ENCODE measurements around the gene VSTM1.

Gene VSTM1

DNA sequence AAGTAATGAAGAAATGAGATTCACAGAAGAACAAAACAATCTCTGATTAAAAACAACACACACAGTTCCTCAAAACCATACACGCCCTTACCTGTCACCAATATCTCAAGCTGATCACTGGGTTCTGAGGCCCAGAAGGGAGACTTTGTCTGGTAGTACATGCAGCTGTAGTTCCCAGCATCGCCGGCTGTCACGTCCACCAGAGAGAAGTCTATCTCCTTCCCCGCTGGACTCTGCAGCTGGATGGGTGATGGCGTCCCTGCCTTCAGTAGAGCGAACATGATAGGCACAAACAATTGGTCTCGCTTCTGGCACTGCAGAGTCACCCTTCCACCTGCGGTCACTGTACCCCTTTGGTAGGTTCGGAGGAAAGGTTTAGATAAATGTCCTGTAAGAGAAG lies 10.1 kb upstream of the VSTM1 start:
- TF ChIP-seq, protein P1, sequence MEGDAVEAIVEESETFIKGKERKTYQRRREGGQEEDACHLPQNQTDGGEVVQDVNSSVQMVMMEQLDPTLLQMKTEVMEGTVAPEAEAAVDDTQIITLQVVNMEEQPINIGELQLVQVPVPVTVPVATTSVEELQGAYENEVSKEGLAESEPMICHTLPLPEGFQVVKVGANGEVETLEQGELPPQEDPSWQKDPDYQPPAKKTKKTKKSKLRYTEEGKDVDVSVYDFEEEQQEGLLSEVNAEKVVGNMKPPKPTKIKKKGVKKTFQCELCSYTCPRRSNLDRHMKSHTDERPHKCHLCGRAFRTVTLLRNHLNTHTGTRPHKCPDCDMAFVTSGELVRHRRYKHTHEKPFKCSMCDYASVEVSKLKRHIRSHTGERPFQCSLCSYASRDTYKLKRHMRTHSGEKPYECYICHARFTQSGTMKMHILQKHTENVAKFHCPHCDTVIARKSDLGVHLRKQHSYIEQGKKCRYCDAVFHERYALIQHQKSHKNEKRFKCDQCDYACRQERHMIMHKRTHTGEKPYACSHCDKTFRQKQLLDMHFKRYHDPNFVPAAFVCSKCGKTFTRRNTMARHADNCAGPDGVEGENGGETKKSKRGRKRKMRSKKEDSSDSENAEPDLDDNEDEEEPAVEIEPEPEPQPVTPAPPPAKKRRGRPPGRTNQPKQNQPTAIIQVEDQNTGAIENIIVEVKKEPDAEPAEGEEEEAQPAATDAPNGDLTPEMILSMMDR (IDR thresholded peaks at IDR 0.05; ENCODE audit: low read depth, low read length) = no peak
- in situ Hi-C loops (cut with HindIII; ENCODE audit: low sequenced_read_pairs) = no loop called here
- no peak for DNase-seq (ENCODE audit: low read depth, low spot score)
- H3K4me3 ChIP-seq (ENCODE audit: low read depth, low read length) = no peak overlapping the region

DNA sequence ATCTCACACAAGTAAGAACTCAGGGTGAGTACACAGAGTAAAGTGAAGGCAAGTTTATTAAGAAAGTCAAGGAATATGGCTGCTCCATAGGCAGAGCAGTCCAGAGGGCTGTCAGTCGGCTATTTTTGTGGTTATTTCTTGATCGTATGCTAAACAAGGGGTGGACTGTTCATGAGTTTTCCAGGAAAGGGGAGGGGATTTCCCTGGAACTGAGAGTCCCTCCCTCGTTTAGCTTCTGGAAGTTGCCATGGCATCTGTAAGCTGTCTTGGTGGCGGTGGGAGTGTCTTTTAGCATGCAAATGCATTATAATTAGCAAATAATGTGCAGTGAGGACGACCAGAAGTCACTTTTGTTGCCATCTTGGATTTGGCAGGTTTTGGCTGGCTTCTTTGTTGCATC lies 5.8 kb upstream of the VSTM1 start:
- in situ Hi-C loops (cut with HindIII; ENCODE audit: low sequenced_read_pairs) = no loop called here
- no peak overlapping the region for H3K4me3 ChIP-seq (ENCODE audit: low read depth, low read length)
- TF ChIP-seq, protein P1 (IDR thresholded peaks at IDR 0.05; ENCODE audit: low read depth, low read length) = no peak
- no peak for DNase-seq (ENCODE audit: low read depth, low spot score)

DNA sequence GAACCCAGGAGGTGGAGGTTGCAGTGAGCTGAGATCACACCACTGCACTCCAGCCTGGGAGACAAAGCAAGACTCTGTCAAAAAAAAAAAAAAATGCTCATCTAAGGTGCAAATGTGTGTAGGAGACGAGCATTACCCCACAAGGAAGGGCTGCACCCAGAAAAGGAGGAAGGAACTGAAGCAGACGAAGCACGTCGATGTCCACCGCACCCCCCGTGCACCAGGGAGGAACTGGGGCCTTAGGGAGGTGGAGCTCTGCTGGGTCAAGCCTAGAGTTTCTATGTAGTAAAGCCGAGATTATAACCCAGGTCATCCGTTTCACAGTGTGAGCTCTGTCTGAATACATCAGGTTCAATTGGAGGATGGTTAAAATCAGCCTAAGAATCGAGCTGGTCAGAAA lies 1.1 kb downstream of the VSTM1 start:
- in situ Hi-C loops (cut with HindIII; ENCODE audit: low sequenced_read_pairs) = no loop called here
- TF ChIP-seq, protein P1 (IDR thresholded peaks at IDR 0.05; ENCODE audit: low read depth, low read length) = no peak
- DNase-seq (ENCODE audit: low read depth, low spot score) = no peak
- H3K4me3 ChIP-seq (ENCODE audit: low read depth, low read length) = no peak overlapping the region

DNA sequence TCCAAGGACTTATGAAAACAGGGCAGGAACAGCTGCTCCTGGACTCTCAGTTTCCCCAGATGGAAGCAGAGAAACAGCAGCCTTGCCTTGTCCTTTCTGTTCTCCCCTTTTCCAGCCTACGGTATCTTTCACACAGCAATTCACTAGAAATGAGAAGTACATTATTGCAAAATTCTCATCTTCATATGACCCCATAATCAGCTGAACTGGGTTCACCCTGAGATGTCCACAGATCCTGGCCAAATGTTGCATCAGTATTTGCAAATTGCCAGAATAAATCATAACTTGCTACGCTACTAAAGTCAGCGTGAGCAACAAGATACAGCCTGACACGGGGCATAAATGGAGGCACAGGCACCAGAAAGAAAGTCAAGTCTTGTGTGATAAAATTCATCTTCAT lies 16.1 kb downstream of the VSTM1 start:
- no peak overlapping the region for H3K4me3 ChIP-seq (ENCODE audit: low read depth, low read length)
- no peak for DNase-seq (ENCODE audit: low read depth, low spot score)
- TF ChIP-seq, protein P1 (IDR thresholded peaks at IDR 0.05; ENCODE audit: low read depth, low read length) = no peak
- in situ Hi-C loops (cut with HindIII; ENCODE audit: low sequenced_read_pairs) = no loop called here

DNA sequence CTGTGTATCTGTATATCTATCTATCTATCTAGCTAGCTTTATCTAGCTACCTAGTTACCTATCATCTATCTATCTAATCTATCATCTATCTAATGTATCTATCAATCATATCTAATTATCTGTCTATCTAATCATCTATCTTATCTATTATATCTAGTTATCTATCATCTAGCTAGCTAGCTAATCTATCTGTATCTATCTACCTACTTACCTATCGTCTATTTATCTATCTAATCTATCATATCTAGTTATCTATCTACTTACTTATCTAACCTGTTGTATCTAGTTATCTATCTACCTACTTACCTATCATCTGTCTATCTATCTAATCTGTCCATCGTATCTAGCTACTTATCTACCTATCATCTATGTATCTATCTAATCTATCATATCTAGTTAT lies 17.9 kb downstream of the VSTM1 start:
- H3K4me3 ChIP-seq (ENCODE audit: low read depth, low read length) = no peak overlapping the region
- DNase-seq (ENCODE audit: low read depth, low spot score) = no peak
- in situ Hi-C loops (cut with HindIII; ENCODE audit: low sequenced_read_pairs) = no loop called here
- TF ChIP-seq, protein P1 (IDR thresholded peaks at IDR 0.05; ENCODE audit: low read depth, low read length) = no peak

DNA sequence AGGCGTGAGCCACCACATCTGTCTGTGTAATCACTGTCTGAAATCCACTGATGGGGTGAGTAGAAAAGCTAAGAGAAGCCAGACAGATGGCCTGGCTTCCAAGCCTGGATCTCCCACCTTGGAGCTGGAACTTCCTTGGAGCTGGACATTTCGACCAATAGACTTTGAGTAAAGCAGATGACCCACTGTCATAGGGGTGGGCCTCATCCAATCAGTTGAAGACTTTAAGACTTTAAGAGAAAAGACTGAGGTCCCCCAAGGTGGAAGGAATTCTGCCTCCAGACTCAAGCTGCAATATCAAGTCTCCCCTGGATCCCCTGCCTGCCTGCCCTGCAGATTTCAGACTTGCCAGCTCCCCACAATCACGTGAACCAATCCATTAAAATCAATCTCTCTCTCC lies 20.7 kb downstream of the VSTM1 start:
- in situ Hi-C loops (cut with HindIII; ENCODE audit: low sequenced_read_pairs) = no loop called here
- TF ChIP-seq, protein P1 (IDR thresholded peaks at IDR 0.05; ENCODE audit: low read depth, low read length) = no peak
- DNase-seq (ENCODE audit: low read depth, low spot score) = no peak
- H3K4me3 ChIP-seq (ENCODE audit: low read depth, low read length) = no peak overlapping the region

Measured in astrocyte of the spinal cord (primary cell).